ENCODE results near the gene SMPD4.
"Not testable (repeated sequence)": the region's sequence is repeated elsewhere in the genome, so short reads cannot be mapped to it uniquely, and the experiment has no call there.

SMPD4 gene

GRCh38 chr2:130154773-130155765 is 26.3 kb downstream of the SMPD4 start:
- FAIRE-seq: no peak
- DNase-seq (ENCODE audit: insufficient read length): no peak
- TF ChIP-seq POLR2AphosphoS5 (IDR thresholded peaks at IDR 0.05; ENCODE audit: low read depth, low read length) (no peak), POLR2A (IDR thresholded peaks at IDR 0.05; ENCODE audit: low read depth, low read length) (no peak), TAF1 (IDR thresholded peaks at IDR 0.05; ENCODE audit: borderline replicate concordance, low read depth, low read length) (no peak)

- not testable (repeated sequence) for FAIRE-seq; DNase-seq (ENCODE audit: insufficient read length)
These were observed 27.0 kb downstream of the SMPD4 start for GRCh38 chr2:130154423-130154770.

- not testable (repeated sequence) for DNase-seq (ENCODE audit: insufficient read length); FAIRE-seq
These were observed 27.5 kb downstream of the SMPD4 start for GRCh38 chr2:130153721-130154422.

- TF ChIP-seq POLR2AphosphoS5 (IDR thresholded peaks at IDR 0.05; ENCODE audit: low read depth, low read length): no peak
- TF ChIP-seq TAF1 (IDR thresholded peaks at IDR 0.05; ENCODE audit: borderline replicate concordance, low read depth, low read length): no peak
- TF ChIP-seq POLR2A (IDR thresholded peaks at IDR 0.05; ENCODE audit: low read depth, low read length): no peak
- no peak for DNase-seq (ENCODE audit: insufficient read length)
- FAIRE-seq: no peak
These were observed 28.4 kb downstream of the SMPD4 start for GRCh38 chr2:130152816-130153595.

- FAIRE-seq; DNase-seq (ENCODE audit: insufficient read length): not testable (repeated sequence)
These were observed 29.1 kb downstream of the SMPD4 start for GRCh38 chr2:130152136-130152815.

GRCh38 chr2:130151145-130151512 is 30.3 kb downstream of the SMPD4 start:
- not testable (repeated sequence) for DNase-seq (ENCODE audit: insufficient read length); FAIRE-seq

DNA sequence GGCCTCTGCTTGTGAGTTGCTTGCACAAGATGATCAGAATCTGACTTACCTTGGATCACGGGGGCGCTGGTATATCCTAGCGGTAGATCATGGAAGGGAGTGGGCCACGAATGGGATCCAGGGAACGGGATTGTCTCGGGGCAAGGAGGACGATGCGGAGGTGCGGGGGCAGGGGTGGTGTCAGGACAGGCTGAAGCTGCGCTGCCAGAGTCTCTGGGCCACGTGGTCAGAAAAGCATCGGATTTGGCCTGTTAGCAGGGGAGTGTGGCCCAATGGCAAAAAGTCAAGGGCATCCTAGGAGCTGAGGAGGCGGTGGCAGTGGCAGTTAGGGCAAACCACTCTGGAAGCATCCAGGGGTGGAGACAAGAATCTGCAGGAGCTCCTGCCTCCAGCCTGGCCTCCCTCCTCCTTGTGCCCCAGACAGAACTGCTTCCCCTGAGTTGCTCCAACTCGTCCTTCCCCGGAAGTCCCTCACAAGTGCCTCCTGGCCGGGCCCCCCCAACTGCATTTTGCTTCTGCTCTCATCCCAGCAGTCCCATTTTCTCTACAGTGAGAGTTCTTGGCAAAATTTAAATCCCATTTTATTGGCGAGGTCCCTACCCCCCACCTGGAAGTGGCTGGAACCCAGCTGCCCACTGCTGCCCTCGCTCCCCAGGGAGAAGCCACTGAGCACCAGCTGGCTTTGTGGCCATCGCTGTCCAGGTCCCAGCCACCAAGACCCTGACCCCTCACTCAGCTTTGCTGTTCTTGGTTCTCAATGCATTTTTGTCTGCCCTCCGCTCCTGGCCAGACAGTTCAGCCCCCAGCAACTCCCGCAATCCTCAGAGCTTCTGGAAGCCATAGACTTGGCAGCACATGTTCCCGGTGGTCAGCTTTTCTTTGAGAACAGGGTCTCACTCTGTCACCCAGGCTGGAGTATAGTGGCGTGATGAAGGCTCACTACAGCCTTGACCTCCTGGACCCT is 30.9 kb downstream of the SMPD4 start:
- FAIRE-seq (no peak), DNase-seq (ENCODE audit: insufficient read length) (no peak)
- TF ChIP-seq POLR2A (IDR thresholded peaks at IDR 0.05; ENCODE audit: low read depth, low read length): no peak; the same call in 1 of the 2 replicates
- TF ChIP-seq POLR2AphosphoS5 (IDR thresholded peaks at IDR 0.05; ENCODE audit: low read depth, low read length): peak; percentile 44; the same call in 1 of the 2 replicates

DNA sequence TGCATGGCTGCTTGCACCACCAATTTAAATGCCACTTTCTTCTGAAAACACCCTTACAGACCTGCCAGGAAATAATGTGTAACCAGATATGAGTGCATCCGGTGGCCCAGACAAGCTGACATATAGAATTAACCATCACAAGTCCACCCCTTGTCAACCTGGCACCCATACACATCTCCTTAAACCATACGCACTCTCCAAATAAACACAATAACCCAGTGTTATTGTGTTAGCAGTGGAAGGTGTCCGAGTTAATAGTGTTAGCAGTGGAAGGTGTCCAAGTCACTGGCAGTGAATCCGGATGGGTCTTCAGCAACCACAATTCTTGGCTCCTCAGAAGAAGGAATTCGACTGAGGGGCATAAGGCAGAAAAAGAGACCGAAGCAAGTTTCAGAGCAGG is 32.9 kb downstream of the SMPD4 start:
- not testable (repeated sequence) for FAIRE-seq; DNase-seq (ENCODE audit: insufficient read length)

DNA sequence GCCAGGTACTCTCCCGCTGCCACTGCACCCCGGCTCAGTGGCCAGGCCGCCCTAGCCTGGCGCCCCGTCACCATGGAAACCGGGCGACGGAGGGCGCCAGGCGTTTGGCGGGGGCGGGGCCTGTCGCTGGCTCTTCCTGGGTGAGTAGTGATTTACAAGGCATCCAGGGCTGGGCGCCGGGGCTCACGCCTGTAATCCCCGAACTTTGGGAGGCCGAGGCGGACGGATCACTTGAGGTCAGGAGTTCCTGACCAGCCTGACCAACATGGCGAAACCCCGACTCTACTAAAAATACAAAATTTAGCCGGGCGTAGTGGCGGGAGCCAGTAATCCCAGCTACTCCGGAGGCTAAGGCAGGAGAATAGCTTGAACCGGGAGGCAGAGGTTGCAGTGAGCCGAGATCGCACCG is 36.4 kb downstream of the SMPD4 start, which contains the start of gene CCDC74B:
Gene CCDC74B (minus strand): TSS at position 107 of the 409 bp plus-strand sequence. CDS start 116 bp downstream, outside the sequence.
- FAIRE-seq: peak; percentile 46

DNA sequence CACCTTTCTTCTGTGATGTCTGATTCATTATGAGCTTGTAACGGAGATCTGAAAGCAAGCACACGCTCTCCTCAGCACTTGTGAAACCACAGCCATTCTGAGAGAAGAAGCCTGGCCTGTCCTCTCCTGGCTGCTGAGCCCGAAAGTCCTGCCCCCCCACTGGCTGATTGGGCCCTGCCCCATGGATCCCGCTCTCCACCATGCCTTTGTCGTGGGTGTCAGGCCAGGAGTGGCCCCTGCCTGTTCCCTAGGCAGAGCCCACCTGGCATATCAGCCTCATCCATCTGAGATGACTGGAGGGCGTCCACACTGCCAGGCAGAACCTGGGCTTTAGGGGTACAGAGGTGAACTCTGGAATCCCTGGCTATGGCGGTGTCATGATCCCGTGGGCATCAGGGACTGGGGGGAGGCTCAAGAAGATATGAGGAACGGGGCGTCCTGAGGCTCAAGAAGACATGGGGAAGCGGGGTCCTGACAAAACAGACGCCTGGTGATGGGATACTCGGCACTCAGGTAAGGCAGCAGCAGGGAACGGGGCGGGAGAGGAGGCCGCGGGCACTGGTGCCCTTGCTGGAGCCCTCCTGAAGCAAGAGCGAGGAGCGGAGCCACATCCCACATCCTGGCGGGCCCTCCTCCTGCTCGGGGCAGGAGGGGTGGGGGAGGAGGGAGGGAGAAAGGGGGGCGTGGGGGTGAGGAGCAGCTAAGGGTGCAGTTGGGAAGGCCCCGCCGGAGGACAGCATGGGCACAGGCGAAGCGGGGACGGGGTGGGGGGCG is 37.9 kb downstream of the SMPD4 start:
- not testable (repeated sequence) for FAIRE-seq; DNase-seq (ENCODE audit: insufficient read length)

More for the DNA sequence above, 36.4 kb downstream of the SMPD4 start, which contains the start of gene CCDC74B:
- not testable (repeated sequence) for DNase-seq (ENCODE audit: insufficient read length)

DNA sequence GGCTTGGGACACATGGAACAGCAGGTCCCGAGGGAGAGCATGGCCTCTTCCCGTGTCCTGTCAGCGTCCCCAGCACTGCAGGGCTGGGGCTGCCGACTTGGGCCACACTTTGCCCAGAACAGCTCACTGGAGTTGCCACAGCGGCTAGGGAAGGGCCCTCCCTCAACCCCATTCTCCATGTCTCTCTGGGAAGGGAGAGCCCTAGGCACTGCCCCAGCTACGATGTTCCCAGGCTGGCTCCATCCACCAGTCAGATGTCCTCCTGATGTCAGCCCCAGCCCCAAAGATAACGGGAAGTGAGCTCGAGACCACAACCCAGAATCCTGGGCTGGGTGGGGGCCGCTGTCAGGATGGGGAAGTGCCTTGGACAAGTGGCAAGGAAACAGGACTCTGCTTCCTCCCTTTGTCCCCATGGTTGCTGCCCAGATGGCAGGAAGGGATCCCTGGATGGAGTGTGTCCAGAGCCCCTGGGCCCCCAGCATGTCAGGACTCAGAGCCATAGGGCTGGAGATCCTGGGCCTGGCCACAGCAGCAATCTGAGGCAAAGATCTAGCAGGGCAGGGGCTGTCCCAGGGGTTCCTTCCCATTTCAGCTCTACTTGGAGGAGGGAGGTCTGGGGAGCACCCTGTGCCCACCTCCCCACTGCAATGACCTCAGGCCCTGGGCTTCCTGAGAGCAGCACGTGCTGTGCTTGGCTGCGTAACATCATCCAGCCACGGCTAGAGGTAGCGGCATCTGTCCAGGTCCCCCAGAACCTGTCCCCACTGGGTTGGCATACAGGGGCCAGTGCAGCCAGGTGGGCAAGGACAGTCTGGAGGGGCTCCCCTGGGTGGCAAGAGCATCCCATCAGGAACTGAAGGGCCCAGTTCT is 38.8 kb downstream of the SMPD4 start:
- DNase-seq (ENCODE audit: insufficient read length); FAIRE-seq: not testable (repeated sequence)

DNA sequence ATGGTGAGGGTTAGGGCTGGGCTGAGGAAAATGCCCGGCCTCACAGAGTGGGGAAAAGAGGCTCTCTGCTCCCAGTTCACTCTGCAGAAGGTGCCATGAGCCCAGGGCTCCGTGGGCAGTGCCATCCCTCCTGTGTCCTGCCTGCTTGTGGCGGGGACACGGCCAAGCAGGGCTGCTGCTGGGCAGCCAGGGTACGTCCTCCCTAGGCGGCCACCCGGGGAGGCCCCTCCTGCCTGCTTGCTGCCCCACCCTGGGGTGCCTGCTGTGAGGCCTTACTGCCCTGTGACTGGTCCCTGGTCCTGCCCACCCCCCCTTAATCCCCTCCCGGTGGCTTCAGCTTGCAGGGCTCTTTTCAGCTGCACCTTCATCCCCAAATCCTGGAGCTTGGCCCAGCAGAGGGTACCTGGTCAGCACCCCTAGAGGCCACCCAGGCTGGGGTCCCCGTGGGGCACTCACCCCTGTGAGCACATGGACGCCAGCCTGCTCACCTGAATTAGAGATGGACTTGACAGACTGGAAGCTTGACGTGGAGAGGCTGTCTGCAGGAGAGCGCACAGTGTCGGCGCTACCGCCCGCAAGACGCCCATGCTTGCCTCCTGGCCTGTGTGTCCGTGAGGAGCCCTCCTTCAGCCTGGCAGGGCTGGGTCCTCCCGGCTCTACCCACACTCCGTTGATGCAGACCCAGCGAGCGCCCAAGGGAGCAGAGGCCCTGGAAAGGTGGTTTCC is 39.6 kb downstream of the SMPD4 start:
- FAIRE-seq; DNase-seq (ENCODE audit: insufficient read length): not testable (repeated sequence)

DNA sequence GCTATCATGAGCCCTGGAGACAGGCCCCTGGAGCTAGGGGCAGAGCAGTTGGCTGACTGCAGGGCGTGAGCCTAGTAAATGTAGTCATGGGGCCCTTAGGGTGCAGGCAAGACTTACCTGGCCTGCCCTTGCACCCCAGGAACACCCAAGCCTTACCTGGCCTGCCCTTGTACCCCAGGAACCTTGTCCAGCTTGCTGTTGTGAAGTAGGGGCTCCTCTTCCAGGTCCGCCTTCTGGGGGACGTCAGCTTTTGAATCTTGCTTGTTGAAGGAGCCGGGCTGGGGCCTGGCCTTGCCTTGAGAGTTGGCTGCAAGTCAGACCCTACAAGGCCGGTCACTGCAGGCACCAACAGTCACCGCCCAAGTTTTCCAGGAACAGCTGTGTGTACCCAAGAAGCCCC is 40.4 kb downstream of the SMPD4 start:
- DNase-seq (ENCODE audit: insufficient read length); FAIRE-seq: not testable (repeated sequence)

GRCh38 chr2:130140516-130140915 is 40.9 kb downstream of the SMPD4 start:
- FAIRE-seq; DNase-seq (ENCODE audit: insufficient read length): not testable (repeated sequence)
